ENCODE measurements around the gene TRIM26.

- TF ChIP-seq, protein P1, sequence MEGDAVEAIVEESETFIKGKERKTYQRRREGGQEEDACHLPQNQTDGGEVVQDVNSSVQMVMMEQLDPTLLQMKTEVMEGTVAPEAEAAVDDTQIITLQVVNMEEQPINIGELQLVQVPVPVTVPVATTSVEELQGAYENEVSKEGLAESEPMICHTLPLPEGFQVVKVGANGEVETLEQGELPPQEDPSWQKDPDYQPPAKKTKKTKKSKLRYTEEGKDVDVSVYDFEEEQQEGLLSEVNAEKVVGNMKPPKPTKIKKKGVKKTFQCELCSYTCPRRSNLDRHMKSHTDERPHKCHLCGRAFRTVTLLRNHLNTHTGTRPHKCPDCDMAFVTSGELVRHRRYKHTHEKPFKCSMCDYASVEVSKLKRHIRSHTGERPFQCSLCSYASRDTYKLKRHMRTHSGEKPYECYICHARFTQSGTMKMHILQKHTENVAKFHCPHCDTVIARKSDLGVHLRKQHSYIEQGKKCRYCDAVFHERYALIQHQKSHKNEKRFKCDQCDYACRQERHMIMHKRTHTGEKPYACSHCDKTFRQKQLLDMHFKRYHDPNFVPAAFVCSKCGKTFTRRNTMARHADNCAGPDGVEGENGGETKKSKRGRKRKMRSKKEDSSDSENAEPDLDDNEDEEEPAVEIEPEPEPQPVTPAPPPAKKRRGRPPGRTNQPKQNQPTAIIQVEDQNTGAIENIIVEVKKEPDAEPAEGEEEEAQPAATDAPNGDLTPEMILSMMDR (IDR thresholded peaks at IDR 0.05): no peak
- no peak for TF ChIP-seq POLR2A (IDR thresholded peaks at IDR 0.05)
These were observed 40.5 kb downstream of the TRIM26 start for GRCh38 chr6:30172681-30173080.

Data from lower leg skin (tissue), 3 donors.